SU-DHL-6 (cell line): ENCODE results near the gene CPT1B.

Experiments used
- CTCF ChIP-seq: fragments of 200-600 bp; sonication (generic); IDR thresholded peaks from one replicate; pipeline ENCODE4 v1.5.1; 2017; ENCODE audit warnings: antibody characterized with exemption, mild to moderate bottlenecking, low read length, moderate library complexity; ENCODE audit not compliant: insufficient read depth, poor library complexity, severe bottlenecking
- EZH2phosphoT487 ChIP-seq: fragments of 200-600 bp; sonication (generic), shearing (Covaris generic); conservative IDR thresholded peaks from 2 replicates; pipeline ENCODE4 v1.6.1; 2018; ENCODE audit warnings: mild to moderate bottlenecking, antibody characterized with exemption, low read length, moderate library complexity, mixed read lengths

- TF ChIP-seq CTCF = no peak
- TF ChIP-seq EZH2phosphoT487 = no peak
These were observed 43.1 kb downstream of the CPT1B start for GRCh38 chr22:50535113-50535512.
